Activated CD4-positive, alpha-beta T cell treated with anti-CD3 and anti-CD28 coated beads, Interleukin-2, amount 10 ng/mL, durations not matched to agents 7 days and 5 days (primary cell): ENCODE data around the gene PIH1D2. TPM values are rescaled to one million over a fixed set of nuclear protein-coding genes. Genes with fewer than 3 reads are reported as not detected.

Source experiments
- CTCF ChIA-PET: fragments of 350-600 bp; sonication (Branson Sonifier 250); formaldehyde crosslinking; loops from one replicate; lab custom pipeline; 2021; ENCODE audit warnings: antibody characterized with exemption; lab: Charles Lee
- POLR2A ChIA-PET: fragments of 350-600 bp; sonication (Branson Sonifier 250); formaldehyde crosslinking; loops from one replicate; lab custom pipeline; 2021; ENCODE audit warnings: antibody characterized with exemption; lab: Charles Lee
- DNase-seq: peaks from one replicate; pipeline ENCODE4 v3.0.0-alpha.2; 2020
- H3K27ac Mint-ChIP-seq: one replicate; pipeline ENCODE4 v1.8.0; 2021; ENCODE audit warnings: mild to moderate bottlenecking, moderate library complexity, mixed read lengths
- H3K27me3 Mint-ChIP-seq: one replicate; pipeline ENCODE4 v1.8.0; 2021; ENCODE audit warnings: mixed read lengths
- H3K36me3 Mint-ChIP-seq: one replicate; pipeline ENCODE4 v1.8.0; 2021; ENCODE audit warnings: low read depth, mixed read lengths
- H3K4me1 Mint-ChIP-seq: one replicate; pipeline ENCODE4 v1.8.0; 2021; ENCODE audit warnings: mixed read lengths
- H3K4me3 Mint-ChIP-seq: one replicate; pipeline ENCODE4 v1.8.0; 2021; ENCODE audit warnings: mild to moderate bottlenecking, moderate library complexity, mixed read lengths
- H3K9me3 Mint-ChIP-seq: one replicate; pipeline ENCODE4 v1.8.0; 2021; ENCODE audit warnings: mixed read lengths
- total RNA-seq, 2 experiments: library from RNA; stranded (reverse); gene quantifications; one replicate each; pipeline ENCODE4 v1.2.3, GENCODE V29; 2021

Gene PIH1D2, protein sequence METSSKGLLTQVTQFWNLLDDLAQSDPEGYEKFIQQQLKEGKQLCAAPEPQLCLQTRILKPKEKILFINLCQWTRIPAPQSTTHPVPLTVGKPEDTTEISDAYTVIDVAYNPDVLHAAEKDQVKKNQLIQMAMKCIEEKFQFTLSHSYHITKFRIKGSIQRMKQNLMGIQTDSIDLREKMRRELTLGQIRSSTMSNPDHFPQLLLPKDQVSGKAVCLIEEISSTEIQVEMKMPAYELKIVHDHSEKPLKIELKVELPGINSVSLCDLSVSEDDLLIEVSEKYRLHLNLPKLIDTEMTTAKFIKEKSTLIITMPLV
- under 1 TPM in 1 of 2 experiments, not detected in 1; 0.27 TPM for total RNA-seq

DNA sequence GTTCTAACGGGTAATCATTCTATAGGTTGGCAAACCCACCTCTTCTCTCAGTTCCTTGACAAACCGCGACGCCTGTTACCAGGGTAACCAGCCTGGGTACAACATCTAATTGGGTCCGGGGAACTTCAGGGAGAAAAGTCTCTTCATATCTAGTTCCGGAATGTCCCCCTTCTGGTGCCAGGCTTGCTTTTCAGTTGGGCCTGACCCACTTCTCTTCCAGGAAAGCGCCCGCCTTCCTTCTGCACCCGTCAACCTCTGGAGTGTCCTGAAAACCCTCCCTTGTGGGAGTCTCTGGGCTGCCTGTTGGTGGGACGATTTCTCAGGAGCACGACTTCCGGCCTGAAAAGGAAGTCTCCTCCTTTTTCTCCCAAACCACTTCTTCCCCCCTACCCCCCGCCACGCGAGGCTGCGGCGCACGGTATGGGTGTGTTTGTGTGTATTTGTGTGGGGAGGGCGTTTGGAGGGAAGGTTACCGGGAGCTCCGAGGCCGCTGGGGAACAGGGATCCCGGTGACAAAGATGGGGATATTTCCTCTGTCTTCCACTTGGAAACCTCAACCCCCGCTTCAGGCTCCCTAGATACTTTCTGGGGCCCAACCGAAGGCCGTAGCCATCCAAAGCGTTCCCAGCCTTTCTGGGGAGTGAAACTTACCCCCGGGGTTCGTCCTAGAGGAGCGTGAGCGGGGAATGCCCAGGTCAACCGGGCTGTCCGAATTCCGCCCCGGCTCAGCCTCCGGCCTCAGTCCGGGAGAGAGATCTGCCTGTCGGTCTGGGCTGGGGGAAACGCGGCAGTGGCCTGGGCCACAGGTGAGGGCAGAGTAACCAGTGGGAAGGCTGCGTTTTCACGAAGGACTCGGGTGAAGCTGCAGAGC is at the start of gene PIH1D2, which contains the start of gene NKAPD1:
Gene PIH1D2, minus strand, starts transcription at position 77 of the 871 bp plus-strand sequence. CDS start 843 bp downstream, outside the sequence.
Gene NKAPD1, plus strand, starts transcription at position 359 of the 871 bp plus-strand sequence. CDS start 1,276 bp downstream, outside the sequence.
- H3K36me3 Mint-ChIP-seq, result peaks cover 19% of the 10 kb centered on the region
- H3K27ac Mint-ChIP-seq, result peak within 1 kb of the TSS; percentile 93
- ChIA-PET POLR2A (no interaction called here), CTCF (interaction anchor here (0.7 to 1.1 kb wide), 2 partner anchors 13 to 23 kb away, joined by 3 read pairs; partner anchors contain the start of genes SDHD and TIMM8B)
- peak; percentile 85 for DNase-seq
- peak within 1 kb of the TSS; percentile 83 for H3K4me3 Mint-ChIP-seq
- H3K27me3 Mint-ChIP-seq, result peaks cover 15% of the 10 kb centered on the region
- no peaks in the 10 kb centered on the region for H3K9me3 Mint-ChIP-seq
- peaks cover 35% of the 10 kb centered on the region for H3K4me1 Mint-ChIP-seq

GRCh38 chr11:112123129-112123528 is 49.3 kb upstream of the PIH1D2 start:
- Mint-ChIP-seq H3K4me1 (peaks cover 9% of the 10 kb centered on the region), H3K27ac (no peak overlapping the region), H3K36me3 (no peaks in the 10 kb centered on the region), H3K4me3 (no peak overlapping the region), H3K27me3 (no peaks in the 10 kb centered on the region), H3K9me3 (no peaks in the 10 kb centered on the region)
- POLR2A ChIA-PET, result no interaction called here
- CTCF ChIA-PET, result interaction anchor here (2.1 kb wide), 1 partner anchor 10 kb away, joined by 6 read pairs; no protein-coding TSS in a partner anchor
- DNase-seq, result no peak

- POLR2A ChIA-PET, result no interaction called here
- no peaks in the 10 kb centered on the region for H3K36me3 Mint-ChIP-seq
These were observed 48.3 kb upstream of the PIH1D2 start for GRCh38 chr11:112121981-112122615.

GRCh38 chr11:112118176-112118575 is 44.4 kb upstream of the PIH1D2 start:
- peaks cover 26% of the 10 kb centered on the region for H3K4me1 Mint-ChIP-seq
- H3K4me3 Mint-ChIP-seq, result no peak overlapping the region
- ChIA-PET CTCF (interaction anchor here (0.6 kb wide), 2 partner anchors 26 to 58 kb away, joined by 3 to 6 read pairs; no protein-coding TSS in a partner anchor), POLR2A (no interaction called here)
- H3K27ac Mint-ChIP-seq, result no peak overlapping the region
- no peaks in the 10 kb centered on the region for H3K9me3 Mint-ChIP-seq
- no peaks in the 10 kb centered on the region for H3K36me3 Mint-ChIP-seq
- H3K27me3 Mint-ChIP-seq, result no peaks in the 10 kb centered on the region
- DNase-seq, result no peak

More at GRCh38 chr11:112121981-112122615, 48.3 kb upstream of the PIH1D2 start:
- Mint-ChIP-seq H3K27ac (no peak overlapping the region), H3K4me1 (peaks cover 9% of the 10 kb centered on the region), H3K27me3 (no peaks in the 10 kb centered on the region), H3K9me3 (no peaks in the 10 kb centered on the region), H3K4me3 (no peak overlapping the region)
- CTCF ChIA-PET, result interaction anchor here (1.0 to 2.1 kb wide), 3 partner anchors 8 to 25 kb away, joined by 3 to 6 read pairs (median 4); no protein-coding TSS in a partner anchor
- no peak for DNase-seq

- Mint-ChIP-seq H3K4me3 (no peak overlapping the region), H3K27ac (no peak overlapping the region), H3K9me3 (no peaks in the 10 kb centered on the region), H3K36me3 (no peaks in the 10 kb centered on the region), H3K4me1 (peaks cover 24% of the 10 kb centered on the region), H3K27me3 (no peaks in the 10 kb centered on the region)
- ChIA-PET POLR2A (no interaction called here), CTCF (interaction anchor here (0.6 to 0.7 kb wide), 2 partner anchors 165 to 1686 kb away, joined by 3 read pairs; partner anchors contain the start of gene FDX1)
- DNase-seq, result no peak
These were observed 41.6 kb upstream of the PIH1D2 start for GRCh38 chr11:112115386-112115785.

GRCh38 chr11:112114460-112114859 is 40.6 kb upstream of the PIH1D2 start:
- Mint-ChIP-seq H3K9me3 (no peaks in the 10 kb centered on the region), H3K27me3 (no peaks in the 10 kb centered on the region), H3K36me3 (no peaks in the 10 kb centered on the region), H3K4me1 (peaks cover 21% of the 10 kb centered on the region), H3K27ac (no peak overlapping the region), H3K4me3 (no peak overlapping the region)
- CTCF ChIA-PET, result interaction anchor here (0.9 to 1.2 kb wide), 4 partner anchors 8 to 161 kb away, joined by 3 to 4 read pairs (median 4); no protein-coding TSS in a partner anchor
- POLR2A ChIA-PET, result no interaction called here
- no peak for DNase-seq

DNA sequence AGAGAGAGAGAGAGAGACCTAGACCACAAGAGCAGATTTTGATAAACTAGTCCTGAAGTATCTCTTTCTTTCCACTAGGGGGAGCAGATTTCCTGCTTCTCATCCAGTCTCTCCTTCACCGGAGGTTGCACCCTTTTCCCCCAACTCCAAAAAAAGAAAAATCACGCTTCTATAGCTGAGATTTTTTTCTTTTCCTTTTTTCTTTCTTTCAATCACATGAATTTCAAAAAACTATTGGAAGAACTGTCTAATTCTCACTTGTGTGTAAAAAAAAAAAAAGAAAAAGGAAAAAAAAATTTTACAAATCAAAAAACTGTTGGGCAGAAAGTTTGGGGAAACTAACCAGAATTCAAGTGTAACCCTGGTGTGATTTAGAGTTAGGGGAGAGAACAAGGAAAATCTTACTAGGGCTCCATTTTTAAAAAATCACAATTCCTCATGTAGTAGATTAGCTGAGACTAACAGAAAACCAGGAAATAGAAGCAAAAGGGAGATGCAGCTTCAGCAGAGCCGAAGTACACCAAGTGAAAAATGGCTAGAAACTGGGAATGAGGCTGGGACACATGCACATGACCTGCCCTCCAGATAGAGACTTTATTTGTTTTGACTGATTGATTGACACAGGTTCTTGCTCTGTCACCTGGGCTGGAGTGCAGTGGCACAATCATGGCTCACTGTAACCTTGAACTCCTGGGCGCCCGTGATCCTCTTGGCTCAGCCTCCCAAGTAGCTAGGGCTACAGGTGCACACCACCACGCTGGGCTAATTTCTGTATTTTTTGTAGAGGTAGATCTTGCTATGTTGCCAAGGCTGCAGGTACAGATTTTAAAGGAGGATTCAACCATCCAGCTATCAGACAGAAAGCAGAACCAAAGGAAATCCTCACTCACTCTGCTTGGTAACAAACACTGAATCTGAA is 40.0 kb upstream of the PIH1D2 start:
- H3K27ac Mint-ChIP-seq, result no peak overlapping the region
- POLR2A ChIA-PET, result no interaction called here

GRCh38 chr11:112106070-112106469 is 32.3 kb upstream of the PIH1D2 start:
- H3K9me3 Mint-ChIP-seq, result no peaks in the 10 kb centered on the region
- POLR2A ChIA-PET, result no interaction called here
- DNase-seq, result no peak
- no peaks in the 10 kb centered on the region for H3K36me3 Mint-ChIP-seq
- no peaks in the 10 kb centered on the region for H3K4me1 Mint-ChIP-seq
- CTCF ChIA-PET, result interaction anchor here (0.7 to 0.9 kb wide), 2 partner anchors 14 to 66 kb away, joined by 3 read pairs; no protein-coding TSS in a partner anchor
- H3K4me3 Mint-ChIP-seq, result no peak overlapping the region
- no peaks in the 10 kb centered on the region for H3K27me3 Mint-ChIP-seq
- no peak overlapping the region for H3K27ac Mint-ChIP-seq

More for the DNA sequence above, 40.0 kb upstream of the PIH1D2 start:
- peaks cover 21% of the 10 kb centered on the region for H3K4me1 Mint-ChIP-seq
- no peak for DNase-seq
- CTCF ChIA-PET, result interaction anchor here (0.9 to 1.2 kb wide), 4 partner anchors 9 to 160 kb away, joined by 3 to 4 read pairs (median 4); no protein-coding TSS in a partner anchor
- no peak overlapping the region for H3K4me3 Mint-ChIP-seq
- no peaks in the 10 kb centered on the region for H3K36me3 Mint-ChIP-seq
- no peaks in the 10 kb centered on the region for H3K9me3 Mint-ChIP-seq
- H3K27me3 Mint-ChIP-seq, result no peaks in the 10 kb centered on the region

DNA sequence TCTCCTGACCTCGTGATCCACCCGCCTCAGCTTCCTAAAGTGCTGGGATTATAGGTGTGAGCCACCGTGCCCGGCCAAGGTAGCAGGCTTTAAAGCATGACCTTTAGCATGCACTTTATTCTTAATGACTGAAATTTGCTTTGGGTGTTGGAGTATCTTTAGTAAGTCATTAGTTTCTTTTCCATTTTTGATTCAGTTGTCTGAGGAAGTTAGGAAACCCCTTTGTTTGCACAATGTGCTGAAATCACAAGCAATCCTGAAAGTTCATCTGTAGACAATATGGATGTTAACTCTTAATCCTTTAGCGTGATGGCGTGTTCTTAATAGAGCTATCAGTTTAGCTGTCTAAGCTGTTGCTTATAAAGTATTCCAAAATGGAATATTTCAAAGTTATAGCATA is 29.6 kb upstream of the PIH1D2 start:
- Mint-ChIP-seq H3K27me3 (no peaks in the 10 kb centered on the region), H3K36me3 (peaks cover 2% of the 10 kb centered on the region), H3K4me3 (no peak overlapping the region), H3K27ac (no peak overlapping the region), H3K9me3 (no peaks in the 10 kb centered on the region), H3K4me1 (no peaks in the 10 kb centered on the region)
- ChIA-PET CTCF (interaction anchor here (1.2 to 1.9 kb wide), 2 partner anchors 9 to 10 kb away, joined by 4 to 8 read pairs; no protein-coding TSS in a partner anchor), POLR2A (no interaction called here)
- DNase-seq, result no peak

- CTCF ChIA-PET, result no interaction called here
- Mint-ChIP-seq H3K9me3 (no peaks in the 10 kb centered on the region), H3K36me3 (peaks cover 12% of the 10 kb centered on the region), H3K27ac (no peak overlapping the region), H3K4me1 (no peaks in the 10 kb centered on the region), H3K4me3 (no peak overlapping the region), H3K27me3 (no peaks in the 10 kb centered on the region)
- DNase-seq, result no peak
- POLR2A ChIA-PET, result no interaction called here
These were observed 26.6 kb upstream of the PIH1D2 start for GRCh38 chr11:112100462-112100861.
